Esophagus muscularis mucosa (tissue), 4 donors: ENCODE results near the gene PRRG4.

ENCODE experiments used
- CTCF ChIP-seq, 3 experiments: fragments of 200-600 bp in 2 of 3; fragments of 450-650 bp in 1 of 3; sonication (generic) in 2 of 3; IDR thresholded peaks; one replicate each; pipeline ENCODE4 v1.5.1; 2017 to 2019; ENCODE audit warnings: antibody characterized with exemption in 3 of 3, mild to moderate bottlenecking in 2 of 3, moderate library complexity in 1 of 3
- EP300 ChIP-seq: sonication (generic); formaldehyde crosslinking; IDR thresholded peaks from one replicate; pipeline ENCODE4 v1.6.1; 2017; ENCODE audit warnings: antibody characterized with exemption
- POLR2A ChIP-seq: fragments of 450-650 bp; IDR thresholded peaks from one replicate; pipeline ENCODE4 v1.6.1; 2017; ENCODE audit warnings: antibody characterized with exemption, moderate library complexity, mild to moderate bottlenecking, low read depth

DNA sequence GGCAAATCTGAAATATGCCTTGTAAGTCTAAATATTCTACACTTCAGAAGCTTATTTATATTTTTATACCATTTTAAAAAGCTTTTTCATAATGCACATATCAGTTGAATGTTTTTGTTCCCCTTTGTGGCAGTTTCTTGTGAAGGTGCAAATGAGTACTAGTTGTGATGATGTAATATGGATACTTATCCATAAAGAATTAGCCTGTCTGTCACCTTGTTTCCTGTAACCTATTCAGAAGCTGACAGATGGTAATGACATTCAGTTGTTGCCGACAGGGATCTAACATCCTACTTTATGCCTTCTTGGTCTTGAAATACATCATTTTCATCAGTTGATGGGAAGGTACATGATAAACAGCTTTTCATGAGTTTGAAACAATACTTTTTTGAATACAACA, 65.7 kb downstream of the PRRG4 start:
- no peak for TF ChIP-seq POLR2A
- TF ChIP-seq CTCF (IDR thresholded peaks at IDR 0.05): no peak
- TF ChIP-seq EP300: no peak
